Fibroblast of skin of back (primary cell): ENCODE data around the gene PAX8.

ENCODE experiments used
- DNase-seq: peaks from one replicate; pipeline ENCODE4 v3.0.0-alpha.2; 2013

PAX8 gene

DNA sequence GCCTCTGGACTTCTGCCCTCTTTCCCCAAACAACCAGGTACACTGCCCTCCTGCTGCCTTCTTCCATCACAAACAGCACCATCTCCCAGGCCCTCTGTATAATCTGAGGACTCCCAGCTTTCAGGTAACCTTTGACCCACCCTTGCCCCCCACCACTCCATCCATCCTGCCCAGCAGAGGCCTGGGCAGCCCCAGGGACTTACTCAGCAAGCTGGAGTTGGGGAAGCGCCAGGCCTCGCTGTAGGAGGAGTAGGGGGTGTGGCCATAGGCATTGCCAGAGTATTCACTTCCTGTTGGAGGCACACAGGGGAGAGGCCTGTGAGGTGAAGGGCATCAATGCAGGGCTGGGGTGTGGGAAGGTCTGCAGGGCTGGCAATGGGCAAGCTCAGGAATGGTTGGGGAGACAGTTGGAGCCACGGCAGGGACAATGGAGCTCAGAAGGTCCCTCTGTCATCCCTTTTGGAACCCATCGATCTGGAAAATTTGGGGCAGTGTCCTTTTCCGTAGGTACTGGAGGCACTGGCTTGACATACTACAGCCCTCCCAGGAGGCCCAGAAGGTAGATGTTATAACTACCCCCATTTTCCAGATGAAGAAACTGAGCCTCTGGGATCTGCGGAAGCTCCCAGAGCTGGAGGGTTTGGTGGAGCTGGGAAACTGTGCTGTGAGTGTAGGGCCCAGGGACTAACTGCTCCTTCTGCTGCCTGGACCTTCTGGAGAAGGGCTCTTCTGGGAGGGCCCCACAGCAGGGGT, 58.7 kb downstream of the PAX8 start:
- DNase-seq = peak; percentile 58

DNA sequence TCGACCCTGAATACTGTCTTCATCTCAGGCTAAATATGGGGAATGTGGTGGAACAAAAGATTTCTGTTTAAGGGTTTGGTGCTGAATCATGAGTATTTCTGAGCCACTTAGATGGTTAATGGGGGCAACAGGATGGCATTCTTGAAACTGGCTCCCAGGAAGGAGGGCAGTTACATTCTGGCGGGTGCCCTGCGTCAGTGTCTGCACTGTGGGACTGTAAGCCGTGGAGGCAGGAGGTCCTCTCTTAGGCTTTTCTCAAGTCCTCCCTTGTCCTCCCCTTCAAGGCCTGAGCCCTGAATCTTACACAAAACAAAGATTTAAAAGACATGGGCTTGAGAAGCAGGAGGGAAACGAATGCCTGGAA, 59.2 kb downstream of the PAX8 start:
- DNase-seq = no peak

DNA sequence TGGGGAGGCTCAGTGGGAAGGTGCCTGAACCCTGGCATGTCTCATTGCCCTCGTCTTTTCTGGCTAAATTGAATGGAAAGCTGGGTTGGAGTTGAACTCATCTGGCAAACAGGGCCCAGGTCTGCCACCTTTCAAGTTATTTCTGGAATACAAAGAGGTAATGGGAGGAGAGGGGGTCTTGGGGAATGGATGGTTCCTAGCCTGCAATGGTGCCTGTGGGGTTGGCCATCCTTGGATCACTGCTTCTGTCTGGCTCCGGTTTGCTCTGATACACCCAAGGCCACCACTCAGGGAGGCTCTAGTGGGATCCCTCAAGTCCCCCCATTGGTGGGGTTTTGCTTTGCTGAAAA, 59.7 kb downstream of the PAX8 start:
- DNase-seq = no peak

DNA sequence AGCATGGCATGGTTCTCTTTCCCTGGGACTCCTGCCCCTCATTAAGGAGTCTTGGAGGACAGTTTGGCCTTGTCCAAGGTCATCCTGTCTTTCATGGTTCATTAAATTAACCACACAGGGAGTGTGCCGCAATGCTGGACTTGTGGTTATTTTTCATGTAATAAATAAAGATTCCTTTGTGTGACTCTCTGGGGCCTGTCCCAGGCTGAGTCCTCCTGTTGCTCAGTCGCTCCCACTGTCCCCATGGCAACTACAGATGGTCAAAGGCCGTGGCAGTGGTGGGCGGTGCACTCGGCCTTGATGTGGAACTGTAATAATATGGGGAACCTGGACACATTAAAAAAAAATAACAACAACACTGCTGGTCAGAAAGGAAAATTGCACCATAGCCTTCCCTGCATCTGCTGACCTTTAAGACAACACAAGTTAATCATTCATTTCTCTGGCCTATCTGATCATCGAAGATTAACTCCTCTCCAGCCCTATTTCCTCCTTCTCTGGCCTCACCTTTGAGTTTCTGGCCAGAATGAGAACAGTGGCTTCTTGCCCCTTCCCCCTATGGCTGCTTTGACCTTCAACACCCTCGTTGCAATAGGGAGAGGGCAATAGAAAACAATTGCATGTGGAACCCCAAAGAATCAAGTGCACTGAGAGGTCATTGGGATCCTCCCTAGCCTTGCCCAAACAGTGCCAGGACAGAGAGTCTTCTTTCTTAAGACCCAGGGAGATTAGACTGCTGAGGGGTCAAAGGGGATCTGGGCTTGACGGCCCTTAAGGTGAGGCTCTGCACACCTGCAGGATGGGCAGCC, 60.2 kb downstream of the PAX8 start:
- no peak for DNase-seq

DNA sequence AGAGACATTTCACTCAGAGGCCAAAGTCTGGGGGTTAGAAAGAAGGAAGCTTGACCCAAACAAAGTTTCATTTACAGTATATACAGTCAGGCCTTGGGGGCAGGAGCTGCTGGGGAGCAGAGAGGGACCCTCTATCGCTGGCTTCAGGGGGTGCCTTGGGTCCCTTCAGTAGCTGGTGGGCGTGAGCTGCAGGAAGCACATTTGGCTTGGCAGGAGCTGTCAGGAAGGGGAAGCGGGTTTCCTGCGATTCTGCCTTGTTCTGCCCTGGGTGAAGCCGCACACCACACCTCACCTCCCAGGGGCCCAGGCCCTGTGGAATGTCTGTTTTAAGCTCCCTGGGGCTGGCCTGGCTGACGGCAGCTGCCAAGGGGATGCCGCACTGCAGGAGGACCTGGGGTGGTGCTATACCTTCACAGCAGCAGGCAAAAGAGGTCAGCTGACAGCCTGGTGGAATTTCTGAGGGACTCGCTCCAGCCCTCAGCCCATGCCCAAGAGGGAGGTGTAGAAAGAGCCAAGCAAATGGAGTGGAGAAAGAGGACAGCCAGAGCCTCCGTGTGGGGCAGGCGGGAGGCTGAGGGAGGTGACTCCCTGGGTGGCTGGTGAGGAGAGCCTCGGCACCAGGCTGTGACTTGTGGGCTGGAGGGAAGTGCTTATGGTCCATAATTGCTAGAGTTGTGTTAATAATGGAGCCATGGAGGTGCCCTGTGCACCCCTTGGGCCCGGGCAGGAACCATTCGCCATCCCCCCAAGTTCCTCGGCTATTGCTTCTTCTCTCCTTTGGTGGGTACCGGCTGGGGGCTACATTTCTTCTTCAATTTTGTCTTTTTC, 61.1 kb downstream of the PAX8 start:
- DNase-seq = no peak

DNA sequence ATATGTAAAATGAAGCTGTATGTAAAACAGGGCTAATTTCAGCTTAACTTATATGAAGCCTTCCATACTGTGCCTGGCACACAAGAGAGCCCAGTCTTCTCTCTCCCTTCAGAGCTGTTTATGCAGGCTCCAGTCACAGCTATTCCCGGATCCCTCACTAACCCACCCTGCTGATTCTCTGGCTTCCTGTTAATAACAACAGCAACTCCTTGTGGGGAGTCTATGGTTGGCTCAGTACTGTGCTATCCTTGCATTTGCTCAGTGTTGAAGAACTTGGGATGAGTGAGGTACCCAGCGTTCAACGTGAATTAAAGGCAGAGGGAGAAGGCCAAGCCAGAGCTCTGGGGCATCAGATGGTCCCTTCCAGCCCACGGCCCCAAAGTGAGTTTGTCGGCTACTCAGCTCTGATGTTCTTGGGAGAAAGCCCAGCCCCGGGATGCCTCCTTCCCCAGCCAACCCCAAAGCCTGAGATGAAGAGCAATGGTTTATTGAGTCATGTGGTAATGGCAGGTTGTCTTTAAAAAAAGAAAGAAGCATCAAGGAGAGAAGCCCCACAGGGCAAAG, 61.7 kb downstream of the PAX8 start:
- no peak for DNase-seq

DNA sequence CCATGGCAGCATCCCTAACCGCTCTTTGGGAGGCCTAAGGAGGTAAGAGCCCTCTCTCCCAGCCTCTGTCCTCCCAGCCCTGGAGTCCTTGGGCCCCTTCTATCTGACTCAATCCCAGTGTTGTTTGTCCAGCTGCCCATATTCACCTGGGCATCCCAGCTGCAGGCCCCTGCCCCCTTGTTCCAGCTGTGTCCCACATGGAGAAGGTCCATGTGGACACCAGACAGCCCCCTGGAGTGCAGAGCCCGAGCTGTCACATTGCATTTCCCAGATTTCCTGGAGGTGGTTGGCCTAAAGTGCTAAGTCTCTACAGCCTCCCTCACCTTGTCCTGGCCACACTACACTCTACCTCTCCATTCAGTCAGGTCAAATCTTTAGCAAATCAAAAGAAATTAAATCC, 62.4 kb downstream of the PAX8 start:
- no peak for DNase-seq

DNA sequence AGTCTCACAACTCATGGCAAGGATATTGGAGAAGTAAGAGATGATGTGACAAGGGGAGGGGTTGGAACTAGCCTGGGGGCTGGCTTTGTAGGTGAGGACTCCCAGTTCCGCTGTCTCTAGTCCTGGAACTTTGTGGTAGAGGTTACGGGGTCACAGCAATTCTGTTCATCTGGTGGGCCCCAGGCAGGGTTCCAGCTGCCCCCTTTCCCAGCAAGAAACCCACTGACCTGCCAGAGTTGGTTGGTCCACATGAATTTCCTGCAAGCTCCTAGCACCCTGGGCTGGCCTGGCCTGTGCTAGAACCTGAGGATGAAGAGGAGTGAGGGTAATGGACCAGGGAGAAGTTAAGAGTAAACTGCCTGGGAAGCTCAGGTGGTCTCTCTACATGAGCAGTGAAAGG, 63.7 kb downstream of the PAX8 start:
- no peak for DNase-seq

DNA sequence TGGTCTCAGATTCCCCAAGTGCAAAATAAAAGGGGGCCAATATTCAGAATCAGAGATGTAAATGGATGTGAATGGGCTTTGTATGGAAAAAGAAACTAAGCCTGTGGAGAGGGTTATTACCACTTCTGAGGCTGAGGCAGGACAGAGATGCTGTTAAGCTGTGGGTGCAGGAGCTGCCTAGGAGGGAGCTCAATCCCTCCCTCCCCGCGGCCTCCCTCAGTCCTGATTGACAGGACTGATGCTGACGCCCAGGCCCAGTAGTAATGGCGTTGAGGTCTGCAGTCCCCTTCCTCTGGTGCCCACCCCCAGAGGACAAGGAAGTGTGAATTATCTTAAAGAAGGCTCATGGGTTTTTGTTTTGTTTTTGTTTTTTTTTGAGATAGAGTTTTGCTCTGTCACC, 64.6 kb downstream of the PAX8 start:
- DNase-seq = no peak

DNA sequence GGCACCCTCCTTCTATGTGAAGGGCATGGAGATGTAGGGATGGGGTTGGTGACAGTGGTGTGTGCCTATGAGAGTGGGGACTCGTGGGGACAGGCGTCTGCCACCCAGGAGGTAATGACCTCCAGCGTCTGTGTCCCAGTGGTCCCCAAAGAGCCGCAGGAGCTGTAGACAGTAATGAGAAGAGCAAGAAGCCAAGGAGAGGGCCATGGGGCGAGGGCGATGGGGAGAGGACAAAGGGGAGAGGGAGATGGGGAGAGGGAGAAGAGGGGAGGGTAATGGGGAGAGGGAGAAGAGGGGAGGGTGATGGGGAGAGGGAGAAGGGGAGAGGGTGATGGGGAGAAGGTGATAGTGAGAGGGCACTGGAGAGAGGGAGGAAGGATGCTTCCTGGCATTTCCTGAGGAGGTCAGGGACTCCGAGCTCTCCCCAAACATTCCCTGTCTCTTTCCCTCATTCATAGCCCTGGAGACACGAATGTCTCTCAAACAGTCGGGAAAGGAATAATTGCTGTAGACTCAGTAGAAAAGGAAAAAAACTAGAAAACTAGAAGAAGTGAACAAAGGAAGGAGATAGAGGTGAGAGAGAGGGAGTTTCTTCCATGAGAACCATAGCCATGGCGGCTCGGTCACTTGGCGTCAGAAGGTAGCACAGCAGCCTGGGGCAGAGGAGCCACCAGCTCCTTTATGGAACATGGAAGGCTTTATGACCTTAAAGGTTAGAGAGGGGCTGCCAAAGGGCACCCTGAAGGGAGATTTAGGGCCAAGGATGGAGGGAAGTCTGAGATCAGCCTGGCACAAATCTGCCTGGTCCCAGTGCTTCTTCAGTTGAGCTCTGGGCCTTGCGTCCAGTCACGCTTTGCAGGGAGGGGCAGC, 65.4 kb downstream of the PAX8 start:
- no peak for DNase-seq

DNA sequence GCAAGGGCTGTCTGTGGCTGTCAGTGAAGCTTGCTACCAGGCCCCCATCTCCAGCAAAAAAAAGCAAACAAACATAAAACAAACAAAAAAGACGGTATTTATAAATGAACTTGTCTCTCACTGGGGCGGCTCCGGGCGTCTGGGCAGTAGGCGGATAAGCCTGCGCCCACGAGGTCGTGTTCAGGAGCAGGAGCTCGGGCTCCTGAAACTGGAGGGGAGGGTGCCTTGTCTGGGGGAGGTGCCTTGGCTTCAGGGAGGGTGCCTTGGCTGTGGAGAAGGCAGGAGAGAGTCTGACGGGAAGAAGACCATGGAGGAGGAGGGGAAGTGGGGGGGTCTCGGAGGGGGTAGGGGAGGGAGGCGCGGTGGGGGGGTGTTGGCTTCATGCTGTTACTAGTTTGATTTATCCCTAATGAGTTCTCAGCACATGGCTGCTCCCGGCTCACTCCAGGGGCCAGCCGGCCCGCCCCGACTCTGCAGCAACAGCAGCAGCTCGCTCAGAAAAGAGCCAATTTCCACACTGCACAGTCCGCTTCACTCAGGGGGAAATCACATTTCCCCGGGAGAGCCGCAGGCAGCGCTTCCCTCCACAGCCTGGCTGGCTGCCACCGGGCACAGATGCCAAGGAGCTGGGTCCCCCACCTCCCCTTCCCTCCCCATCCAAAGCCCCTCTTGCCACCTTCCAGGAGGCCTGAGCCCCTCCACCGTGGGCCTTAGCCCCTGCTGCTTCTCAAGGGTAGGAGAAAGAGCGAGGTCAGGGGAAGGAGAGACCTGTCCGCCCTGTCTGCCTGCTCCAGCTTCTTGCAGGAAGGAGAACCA, 66.3 kb downstream of the PAX8 start:
- peak; percentile 56 for DNase-seq

DNA sequence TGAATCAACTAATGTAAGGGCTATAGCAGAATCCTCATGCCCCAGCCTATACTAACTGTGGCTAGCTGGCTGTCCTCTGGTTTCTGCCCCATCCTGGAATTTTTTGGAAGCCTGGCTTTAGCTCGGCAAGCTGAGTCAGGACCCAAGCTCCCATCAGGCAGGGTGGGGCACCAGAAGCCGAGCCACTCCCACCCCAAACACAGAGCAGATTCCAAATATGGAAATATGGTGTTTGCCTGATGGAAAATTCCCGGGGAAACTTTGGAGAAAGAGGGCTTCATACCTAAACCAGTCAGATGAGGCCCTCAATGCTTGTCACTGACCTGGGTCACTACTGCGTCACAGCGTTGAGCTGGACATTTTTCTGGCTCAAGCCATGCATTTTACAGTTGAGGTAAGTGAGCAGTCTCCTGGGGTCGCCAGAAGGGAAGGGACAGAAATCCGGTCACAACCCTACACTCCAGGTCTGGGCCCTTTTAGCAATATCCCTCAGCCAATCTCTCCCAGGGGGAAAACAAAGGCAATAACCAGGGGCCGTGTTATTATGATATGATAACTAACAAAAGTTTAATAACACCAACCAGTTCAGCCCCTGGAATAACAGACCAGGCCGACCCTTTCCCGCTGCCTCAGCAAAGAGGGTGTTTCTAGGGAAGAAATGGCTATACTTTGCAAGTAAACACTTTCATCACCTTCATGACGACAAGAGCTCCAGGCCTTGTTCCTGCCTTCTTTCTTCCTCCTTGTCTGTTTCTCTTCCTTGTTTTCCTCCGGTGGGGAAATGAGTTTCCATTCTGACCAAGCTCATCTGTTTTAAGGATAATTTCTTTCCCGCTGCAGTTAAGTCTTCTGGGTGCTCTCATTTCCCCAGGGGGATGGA, 67.3 kb downstream of the PAX8 start:
- peak; percentile 96 for DNase-seq

DNA sequence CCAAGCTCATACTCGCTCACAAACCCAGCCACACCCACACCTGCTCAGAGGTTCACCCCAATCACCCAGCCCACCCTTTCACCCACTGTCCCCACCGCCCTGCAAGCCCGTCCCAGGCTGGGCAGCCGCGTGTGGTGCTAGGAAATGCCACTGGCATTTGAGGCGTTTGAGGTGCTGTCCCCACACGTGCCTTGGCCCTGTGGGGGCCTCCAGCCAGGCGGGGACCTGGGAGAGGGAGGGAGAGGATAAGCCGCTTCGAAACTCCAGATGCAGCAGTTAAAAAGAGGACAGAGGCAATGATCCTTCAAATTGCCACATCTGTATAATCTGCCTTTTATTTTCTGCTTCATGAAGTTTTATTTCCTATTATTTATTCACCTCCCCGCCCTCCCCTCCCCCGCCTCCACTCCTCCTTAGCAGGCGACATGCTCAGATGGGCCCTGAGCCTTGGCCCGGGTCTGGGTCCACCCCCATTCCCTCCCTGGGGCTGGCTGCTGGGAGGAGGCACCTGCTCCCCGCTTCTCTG, 69.0 kb downstream of the PAX8 start:
- DNase-seq = no peak

DNA sequence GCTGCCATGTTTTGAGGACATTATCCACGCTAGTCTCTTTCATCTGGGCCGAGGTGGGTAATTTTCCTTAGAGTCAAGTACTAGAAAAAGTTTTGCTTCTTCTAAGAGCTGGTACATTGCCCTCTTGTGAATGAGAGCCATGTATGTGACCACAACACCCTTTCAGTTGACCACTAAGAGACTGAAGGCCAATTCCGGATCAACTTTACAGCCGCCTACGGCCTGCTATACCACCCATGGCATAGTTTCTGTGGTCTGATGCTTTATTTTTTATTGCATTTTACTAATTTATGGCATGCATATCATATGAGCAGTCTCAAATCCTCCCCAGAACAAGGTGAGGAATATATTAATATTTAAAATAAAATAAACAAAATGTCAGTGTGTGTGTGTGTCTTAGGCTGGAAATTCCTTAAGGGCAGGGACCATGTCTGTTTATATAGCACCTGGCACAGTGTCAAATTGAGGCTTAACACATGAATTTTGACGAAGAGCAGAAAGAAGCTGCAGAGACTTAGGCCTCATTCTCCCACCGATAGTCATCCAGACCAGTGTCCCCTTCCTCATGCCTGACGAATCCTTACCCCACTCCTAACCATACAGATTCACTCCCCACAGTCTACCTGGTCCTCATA, 69.6 kb downstream of the PAX8 start:
- peak; percentile 35 for DNase-seq

DNA sequence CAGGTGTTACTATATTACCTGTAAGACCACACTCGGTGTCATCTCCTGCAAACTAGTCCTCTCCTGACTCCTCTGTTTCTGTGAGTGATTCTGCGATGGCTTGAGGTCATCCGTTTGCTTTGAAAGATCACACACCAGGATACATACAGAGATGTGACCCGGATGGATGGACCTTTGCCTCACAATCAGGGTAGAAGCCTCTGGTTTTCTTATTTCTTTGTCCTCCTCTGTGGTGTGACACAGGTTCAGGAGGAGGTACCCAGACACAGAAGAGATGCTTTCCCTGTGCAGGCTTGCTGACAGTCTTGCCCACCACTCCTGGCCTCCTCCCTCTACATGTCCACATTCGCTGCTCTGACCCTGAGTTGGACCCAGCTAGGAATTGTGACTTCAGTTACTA, 70.3 kb downstream of the PAX8 start:
- no peak for DNase-seq

DNA sequence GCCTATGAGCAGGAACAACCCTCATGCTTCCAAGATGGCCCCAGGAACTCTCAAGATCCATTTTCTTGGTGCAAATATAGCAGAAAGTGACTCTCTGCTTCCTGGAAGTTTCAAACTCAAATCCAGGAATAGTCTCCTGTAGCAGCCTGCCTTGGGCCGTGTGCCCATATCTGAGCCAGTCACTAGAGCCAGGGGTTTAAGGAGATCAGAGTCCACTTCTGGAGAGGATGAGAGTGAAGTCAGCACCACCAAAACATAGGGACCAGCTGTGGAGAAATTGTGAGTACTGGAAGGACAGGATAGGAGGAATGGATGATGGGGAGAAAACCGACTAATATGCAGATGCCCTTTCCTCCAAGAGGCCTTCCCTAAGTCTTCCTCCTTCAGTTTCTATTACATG, 71.7 kb downstream of the PAX8 start:
- DNase-seq = no peak

DNA sequence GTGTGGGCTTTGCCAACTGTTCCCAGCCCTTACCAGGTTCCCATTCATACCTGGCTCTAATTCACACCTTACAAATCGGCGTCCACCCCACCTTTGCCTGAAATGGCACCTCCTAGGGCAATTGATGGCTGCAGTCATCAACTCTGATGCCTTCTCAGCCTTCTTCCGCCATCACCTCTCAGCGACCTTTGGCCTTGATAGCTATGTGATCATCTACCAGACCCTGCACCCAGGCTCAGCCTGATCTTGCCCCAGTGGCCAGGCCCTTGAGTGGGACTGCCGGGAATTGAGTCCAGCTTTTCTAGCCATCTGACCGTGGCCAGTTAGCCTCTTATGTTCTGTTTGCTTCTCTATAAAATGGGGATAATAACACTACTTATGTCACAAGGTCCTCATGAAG, 72.5 kb downstream of the PAX8 start:
- no peak for DNase-seq

DNA sequence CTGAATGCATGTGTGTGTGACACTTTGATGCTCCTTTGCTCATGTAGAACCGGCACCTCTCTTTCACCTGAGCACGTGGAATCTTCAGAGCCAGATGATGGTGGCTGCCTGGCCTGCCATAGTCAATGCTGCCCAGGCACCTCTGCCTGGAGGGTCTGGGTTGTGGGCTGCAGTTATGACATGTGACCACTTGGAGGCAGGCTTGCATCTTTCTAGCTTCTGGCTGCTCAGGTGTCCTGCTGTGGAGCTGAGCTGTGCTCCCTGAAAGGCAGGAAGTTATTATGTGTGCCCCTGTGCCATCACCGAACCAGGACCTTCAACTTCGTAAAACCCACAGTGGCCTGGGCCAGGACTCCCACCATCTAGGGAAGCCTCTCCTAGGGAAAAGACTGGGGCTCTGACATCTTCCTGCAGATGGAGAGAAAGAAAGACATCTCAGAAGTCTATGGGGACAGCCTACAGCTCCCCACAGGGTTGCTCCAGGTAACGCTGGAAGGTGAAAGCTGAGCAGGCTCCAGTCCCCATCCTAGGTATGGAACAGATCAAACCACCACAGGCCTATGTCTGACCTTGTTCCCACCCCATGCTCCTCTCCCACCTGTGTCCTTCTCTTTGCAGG, 74.7 kb downstream of the PAX8 start:
- DNase-seq = peak; percentile 73

DNA sequence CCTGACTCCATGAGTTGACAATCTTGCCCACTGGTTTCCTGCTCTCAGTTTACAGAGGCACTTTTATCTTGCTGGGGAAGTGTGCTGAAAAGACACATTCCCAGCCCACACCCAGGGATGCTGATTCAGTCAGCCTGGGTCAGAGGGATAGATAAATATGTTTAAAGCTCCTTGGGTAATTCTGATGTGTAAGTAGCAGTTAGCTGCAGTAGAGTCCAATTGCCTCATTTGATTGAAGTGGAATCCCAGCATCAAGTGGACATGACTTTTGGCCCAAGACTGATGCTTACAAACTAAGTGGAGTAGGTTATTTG, 75.5 kb downstream of the PAX8 start:
- peak; percentile 27 for DNase-seq
